ENCODE measurements around the gene CCND3.

DNA sequence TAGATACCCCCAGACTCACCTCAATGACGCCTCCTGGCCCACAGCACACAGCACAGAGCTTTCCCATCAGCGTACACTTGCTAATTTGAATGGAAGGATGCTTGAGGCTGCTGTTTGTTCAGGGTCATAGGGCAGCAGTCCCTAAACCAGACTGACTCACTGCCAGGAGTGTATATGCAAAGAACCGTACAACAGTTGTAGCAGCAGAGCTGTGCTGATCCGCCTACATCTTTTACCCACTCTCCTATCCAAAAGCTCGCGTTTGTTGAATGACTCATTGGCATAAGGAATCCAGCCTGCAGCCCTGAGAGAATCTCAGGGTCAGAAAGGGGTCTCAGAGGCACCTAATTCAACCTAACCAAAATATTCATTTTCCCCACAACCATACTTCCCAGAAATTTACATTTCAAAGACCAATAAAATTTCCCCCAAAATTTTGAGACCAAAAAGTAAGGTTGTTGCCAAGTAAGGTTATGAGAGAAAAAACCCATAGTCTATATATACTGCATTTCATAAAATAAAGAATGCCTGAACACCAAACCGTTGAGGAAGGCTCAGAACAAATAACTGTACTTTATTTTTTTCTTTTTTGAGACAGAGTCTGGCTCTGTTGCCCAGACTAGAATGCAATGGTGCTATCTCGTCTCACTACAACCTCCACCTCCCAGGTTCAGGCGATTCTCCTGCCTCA lies 35.3 kb upstream of the CCND3 start:
- TF ChIP-seq, protein P1, sequence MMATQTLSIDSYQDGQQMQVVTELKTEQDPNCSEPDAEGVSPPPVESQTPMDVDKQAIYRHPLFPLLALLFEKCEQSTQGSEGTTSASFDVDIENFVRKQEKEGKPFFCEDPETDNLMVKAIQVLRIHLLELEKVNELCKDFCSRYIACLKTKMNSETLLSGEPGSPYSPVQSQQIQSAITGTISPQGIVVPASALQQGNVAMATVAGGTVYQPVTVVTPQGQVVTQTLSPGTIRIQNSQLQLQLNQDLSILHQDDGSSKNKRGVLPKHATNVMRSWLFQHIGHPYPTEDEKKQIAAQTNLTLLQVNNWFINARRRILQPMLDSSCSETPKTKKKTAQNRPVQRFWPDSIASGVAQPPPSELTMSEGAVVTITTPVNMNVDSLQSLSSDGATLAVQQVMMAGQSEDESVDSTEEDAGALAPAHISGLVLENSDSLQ (IDR thresholded peaks at IDR 0.05), result no peak
- TF ChIP-seq FOXK2 (IDR thresholded peaks at IDR 0.05), result no peak
- TF ChIP-seq, protein P2, sequence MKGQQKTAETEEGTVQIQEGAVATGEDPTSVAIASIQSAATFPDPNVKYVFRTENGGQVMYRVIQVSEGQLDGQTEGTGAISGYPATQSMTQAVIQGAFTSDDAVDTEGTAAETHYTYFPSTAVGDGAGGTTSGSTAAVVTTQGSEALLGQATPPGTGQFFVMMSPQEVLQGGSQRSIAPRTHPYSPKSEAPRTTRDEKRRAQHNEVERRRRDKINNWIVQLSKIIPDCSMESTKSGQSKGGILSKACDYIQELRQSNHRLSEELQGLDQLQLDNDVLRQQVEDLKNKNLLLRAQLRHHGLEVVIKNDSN (IDR thresholded peaks at IDR 0.05; ENCODE audit: borderline replicate concordance, extremely low read length, insufficient read depth, low read depth, low read length), result no peak
- TF ChIP-seq, protein P3, sequence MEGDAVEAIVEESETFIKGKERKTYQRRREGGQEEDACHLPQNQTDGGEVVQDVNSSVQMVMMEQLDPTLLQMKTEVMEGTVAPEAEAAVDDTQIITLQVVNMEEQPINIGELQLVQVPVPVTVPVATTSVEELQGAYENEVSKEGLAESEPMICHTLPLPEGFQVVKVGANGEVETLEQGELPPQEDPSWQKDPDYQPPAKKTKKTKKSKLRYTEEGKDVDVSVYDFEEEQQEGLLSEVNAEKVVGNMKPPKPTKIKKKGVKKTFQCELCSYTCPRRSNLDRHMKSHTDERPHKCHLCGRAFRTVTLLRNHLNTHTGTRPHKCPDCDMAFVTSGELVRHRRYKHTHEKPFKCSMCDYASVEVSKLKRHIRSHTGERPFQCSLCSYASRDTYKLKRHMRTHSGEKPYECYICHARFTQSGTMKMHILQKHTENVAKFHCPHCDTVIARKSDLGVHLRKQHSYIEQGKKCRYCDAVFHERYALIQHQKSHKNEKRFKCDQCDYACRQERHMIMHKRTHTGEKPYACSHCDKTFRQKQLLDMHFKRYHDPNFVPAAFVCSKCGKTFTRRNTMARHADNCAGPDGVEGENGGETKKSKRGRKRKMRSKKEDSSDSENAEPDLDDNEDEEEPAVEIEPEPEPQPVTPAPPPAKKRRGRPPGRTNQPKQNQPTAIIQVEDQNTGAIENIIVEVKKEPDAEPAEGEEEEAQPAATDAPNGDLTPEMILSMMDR (IDR thresholded peaks at IDR 0.05 in 2 of 3, conservative IDR thresholded peaks at IDR 0.05 in 1 of 3; ENCODE audit: control insufficient read depth in 2 of 3, extremely low read depth in 1 of 3, insufficient read depth in 1 of 3, low read depth in 3 of 3, low read length in 3 of 3), result no peak
- no peak for TF ChIP-seq POLR2AphosphoS5 (IDR thresholded peaks at IDR 0.05; ENCODE audit: low read length)
- TF ChIP-seq RFX5 (IDR thresholded peaks at IDR 0.05; ENCODE audit: low read depth, low read length), result no peak
- TF ChIP-seq, protein P4, sequence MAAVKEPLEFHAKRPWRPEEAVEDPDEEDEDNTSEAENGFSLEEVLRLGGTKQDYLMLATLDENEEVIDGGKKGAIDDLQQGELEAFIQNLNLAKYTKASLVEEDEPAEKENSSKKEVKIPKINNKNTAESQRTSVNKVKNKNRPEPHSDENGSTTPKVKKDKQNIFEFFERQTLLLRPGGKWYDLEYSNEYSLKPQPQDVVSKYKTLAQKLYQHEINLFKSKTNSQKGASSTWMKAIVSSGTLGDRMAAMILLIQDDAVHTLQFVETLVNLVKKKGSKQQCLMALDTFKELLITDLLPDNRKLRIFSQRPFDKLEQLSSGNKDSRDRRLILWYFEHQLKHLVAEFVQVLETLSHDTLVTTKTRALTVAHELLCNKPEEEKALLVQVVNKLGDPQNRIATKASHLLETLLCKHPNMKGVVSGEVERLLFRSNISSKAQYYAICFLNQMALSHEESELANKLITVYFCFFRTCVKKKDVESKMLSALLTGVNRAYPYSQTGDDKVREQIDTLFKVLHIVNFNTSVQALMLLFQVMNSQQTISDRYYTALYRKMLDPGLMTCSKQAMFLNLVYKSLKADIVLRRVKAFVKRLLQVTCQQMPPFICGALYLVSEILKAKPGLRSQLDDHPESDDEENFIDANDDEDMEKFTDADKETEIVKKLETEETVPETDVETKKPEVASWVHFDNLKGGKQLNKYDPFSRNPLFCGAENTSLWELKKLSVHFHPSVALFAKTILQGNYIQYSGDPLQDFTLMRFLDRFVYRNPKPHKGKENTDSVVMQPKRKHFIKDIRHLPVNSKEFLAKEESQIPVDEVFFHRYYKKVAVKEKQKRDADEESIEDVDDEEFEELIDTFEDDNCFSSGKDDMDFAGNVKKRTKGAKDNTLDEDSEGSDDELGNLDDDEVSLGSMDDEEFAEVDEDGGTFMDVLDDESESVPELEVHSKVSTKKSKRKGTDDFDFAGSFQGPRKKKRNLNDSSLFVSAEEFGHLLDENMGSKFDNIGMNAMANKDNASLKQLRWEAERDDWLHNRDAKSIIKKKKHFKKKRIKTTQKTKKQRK (IDR thresholded peaks at IDR 0.05; ENCODE audit: low read depth, low read length), result no peak
- TF ChIP-seq CEBPB (IDR thresholded peaks at IDR 0.05; ENCODE audit: borderline replicate concordance in 1 of 2, low read depth in 2 of 2, low read length in 2 of 2), result no peak
- TF ChIP-seq ZNF384 (IDR thresholded peaks at IDR 0.05; ENCODE audit: borderline replicate concordance, low read depth, low read length), result no peak
- no peak for TF ChIP-seq POLR2AphosphoS2 (IDR thresholded peaks at IDR 0.05; ENCODE audit: low read depth, low read length)
- TF ChIP-seq, protein P5, sequence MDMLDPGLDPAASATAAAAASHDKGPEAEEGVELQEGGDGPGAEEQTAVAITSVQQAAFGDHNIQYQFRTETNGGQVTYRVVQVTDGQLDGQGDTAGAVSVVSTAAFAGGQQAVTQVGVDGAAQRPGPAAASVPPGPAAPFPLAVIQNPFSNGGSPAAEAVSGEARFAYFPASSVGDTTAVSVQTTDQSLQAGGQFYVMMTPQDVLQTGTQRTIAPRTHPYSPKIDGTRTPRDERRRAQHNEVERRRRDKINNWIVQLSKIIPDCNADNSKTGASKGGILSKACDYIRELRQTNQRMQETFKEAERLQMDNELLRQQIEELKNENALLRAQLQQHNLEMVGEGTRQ (IDR thresholded peaks at IDR 0.05; ENCODE audit: borderline replicate concordance, low read depth, low read length), result no peak
- TF ChIP-seq HDAC6 (IDR thresholded peaks at IDR 0.05; ENCODE audit: unreplicated experiment), result no peak
- TF ChIP-seq SMC3 (IDR thresholded peaks at IDR 0.05; ENCODE audit: borderline replicate concordance, low read length), result no peak
- TF ChIP-seq HDGF (IDR thresholded peaks at IDR 0.05), result no peak

Data from GM12878 (cell line).